NCI-H2171 (cell line): ENCODE results near the gene ODC1.

ENCODE experiments used
- DNase-seq: peaks from one replicate; lab custom pipeline; 2025; lab: John Stamatoyannopoulos, UW

ODC1 gene

DNA sequence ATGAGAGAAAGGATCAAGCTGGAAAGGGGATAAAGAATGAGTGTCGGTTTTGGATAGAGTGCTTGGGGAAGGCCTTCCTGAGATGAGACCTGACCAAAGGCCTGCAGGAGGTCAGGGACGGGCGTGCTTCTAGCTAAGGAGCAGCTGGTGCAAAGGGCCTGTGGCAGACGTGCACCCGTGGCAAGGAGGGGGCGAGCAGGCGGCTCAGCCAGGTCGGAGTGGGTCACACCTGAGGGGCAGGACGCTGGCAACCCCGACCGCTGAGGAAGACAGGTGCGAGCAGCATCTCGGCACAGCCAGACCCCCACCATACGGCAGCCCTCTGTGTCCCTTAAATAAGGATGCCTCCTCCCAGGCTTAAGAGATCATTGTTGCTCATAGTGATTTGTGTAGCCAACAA is 48.1 kb downstream of the ODC1 start:
- DNase-seq: no peak

DNA sequence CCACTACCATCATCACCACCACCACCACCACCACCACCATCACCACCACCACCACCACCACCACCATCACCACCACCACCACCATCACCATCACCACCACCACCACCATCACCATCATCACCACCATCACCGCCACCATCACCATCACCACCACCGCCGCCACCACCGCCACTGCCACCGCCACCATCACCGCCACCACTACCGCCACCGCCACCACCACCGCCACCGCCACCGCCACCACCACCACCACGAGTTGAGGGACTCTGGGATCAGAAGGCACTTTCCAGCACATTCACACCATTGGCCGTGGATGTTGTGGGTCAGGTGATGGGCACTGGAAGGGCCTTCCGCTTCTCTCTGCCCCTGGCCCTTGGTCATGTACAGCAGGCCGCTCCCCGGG is 48.8 kb downstream of the ODC1 start:
- DNase-seq: no peak

DNA sequence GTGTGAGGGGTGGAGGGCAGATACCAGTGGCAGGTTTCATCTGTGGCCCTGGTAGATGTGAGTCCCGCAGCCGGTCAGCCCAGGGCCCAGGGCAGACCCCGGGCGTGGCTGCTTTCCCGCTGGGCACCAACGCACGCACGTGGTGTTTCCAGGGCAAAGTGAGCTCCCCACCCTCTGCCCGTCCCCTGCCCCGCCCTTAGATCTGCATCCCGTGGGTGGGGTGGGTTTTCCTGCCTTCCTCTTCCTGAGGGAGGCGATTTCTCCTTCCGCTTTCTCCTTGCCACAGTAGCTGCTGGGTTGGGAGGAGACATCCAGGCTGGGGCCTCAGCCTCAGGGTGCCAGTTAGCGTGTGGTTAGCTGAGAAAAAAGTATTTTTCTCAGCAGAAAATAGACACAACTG is 49.6 kb downstream of the ODC1 start:
- no peak for DNase-seq

DNA sequence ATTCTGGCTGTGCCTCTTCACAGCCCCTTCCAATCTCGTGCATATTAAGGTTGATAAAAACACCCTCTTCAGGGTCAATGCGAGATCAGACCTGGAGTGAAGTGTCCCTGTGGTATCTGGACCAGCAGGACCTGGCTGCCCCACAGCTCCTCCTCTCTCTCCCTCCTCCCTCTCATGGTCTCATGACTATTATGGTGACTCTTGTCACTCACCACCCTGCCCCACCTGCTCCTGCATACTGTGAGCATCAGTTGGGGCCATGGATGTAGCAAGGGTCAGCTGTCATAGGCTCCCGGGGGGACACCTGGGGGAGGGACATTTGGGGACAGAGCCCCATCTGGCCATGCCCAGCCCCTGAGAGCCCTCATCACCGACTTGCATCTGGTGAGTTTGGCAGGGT is 50.2 kb downstream of the ODC1 start:
- DNase-seq: no peak

DNA sequence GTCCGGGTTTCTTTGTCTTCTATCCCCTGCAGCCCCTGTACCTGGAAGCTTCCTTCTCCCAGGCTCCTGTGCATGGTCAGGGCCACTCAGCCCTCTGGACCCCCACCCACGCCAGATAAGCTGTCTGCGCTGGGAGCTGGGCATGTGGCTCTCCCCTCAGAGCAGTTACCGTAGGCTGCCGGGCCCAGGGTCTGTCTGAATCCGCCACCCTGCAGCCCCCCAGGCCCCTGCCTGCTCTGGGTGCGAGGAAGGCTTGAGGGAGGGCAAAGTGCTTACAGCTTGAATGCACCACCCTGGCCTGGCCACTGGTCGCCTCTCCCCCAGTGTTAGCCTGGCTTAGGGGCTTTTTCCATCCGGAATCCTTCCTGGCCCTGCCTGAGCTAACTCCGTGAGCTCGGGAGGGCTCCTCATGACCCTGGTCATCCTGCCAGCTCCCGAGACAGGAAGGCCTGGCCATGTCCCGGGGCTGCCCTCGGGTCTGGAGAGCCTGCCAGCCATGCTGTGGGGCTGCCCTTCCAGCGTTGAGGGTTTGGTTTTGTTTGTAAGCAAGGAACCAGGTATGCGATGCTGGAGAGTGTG is 50.7 kb downstream of the ODC1 start:
- no peak for DNase-seq

DNA sequence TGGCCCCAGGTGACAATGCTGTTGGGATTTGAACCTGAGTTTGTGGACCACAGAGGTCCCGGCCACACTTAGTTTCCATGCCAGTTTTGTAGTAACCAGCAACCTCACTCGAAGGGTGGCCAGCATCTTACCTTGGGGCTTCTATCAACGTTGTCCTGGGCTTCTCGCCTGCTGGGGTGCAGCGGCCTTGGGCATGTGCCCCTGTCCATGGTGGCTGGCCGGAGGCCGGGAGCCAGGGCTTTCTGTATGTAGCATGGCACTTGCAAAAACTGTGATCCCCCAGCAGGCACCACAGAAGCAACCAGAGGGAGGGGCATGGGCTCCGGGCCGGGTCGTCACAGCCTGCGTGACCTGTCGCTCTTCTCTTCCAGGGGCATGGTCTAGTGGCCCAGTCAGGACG is 51.7 kb downstream of the ODC1 start:
- no peak for DNase-seq

DNA sequence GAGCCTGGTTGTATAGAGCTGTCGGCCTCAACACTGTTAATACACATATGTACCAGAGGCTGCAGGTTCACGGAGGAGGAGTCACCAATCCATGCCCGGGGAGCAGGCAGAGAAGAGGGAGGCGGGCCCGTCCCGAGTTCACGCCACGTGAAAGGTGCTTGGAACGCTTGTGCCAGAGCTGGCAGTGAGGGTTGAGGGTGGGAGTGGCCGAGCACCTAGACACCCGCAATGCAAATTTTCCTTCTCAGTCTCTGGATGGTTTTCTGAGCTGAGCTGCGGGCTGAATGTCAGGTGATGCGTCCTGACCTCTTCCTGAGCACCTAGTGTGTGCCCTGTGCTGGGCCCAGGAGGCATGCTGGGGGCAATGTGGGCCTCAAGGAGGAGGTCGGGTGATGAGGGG is 52.2 kb downstream of the ODC1 start:
- no peak for DNase-seq

DNA sequence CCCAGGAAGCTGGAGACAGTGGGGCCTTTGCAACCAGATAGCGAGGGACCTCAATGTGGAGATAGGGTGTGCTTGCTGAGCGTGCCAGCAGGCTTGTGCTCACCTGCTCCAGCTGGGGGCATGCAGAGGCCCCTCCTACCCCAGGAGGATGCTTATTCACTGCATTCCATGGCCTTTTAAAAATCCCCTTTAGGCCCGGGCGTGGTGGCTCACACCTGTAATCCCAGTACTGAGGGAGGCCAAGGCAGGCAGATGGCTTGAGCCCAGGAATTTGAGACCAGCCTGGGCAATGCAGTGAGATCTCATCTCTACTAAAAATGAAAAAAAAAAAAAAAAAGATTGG is 54.5 kb downstream of the ODC1 start:
- no peak for DNase-seq

DNA sequence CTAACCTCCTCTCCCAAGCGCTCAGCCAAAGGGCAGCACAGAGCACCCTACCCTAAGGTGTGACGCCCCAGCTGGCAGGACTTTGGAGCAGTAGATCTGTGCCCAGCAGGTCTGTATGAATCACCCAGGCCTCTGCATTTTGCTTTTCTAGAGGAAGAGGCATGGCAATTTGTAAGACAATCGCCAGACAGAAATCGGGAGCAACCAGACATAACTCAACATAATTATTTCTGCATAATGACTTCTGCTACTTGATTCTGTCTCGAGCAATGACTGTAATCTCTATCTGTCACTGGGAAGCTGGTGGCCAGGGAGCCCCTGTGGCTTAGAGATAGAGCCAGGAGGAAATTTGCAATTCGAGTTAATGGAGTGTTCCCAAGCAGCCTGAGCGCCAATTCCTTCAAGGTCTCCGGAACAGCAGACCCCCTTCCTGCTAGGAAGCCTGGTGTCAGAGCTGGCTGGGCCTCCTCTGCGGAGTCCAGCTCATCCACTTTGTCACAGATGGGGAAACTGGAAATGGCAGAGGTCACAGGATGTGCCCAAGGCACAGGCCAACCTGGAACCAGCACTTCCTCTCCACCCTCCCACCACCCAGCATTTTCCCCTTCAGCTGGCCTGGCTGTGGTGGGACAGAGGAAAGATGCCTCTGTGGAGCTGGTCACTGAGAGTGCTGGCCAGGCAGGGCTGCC is 55.0 kb downstream of the ODC1 start:
- no peak for DNase-seq

DNA sequence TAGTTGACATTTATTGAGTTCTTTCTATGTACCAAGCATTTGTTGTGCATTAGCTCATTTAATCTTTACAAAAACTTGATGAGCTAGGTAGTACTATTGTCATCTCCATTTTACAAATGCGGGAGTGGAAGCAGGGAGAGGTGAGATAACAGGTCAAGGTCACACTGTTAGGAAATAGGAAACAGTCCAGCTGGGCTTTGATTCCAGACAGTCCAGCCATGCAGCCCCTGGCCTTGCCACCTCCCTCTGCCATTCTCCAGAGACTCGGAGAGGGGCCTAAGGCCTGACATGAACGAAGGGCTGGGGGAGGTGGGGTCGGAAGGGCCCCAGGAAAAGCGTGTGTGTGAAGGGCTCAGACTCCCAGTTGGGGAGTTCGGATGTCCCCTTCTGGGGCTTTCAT is 55.6 kb downstream of the ODC1 start:
- no peak for DNase-seq

DNA sequence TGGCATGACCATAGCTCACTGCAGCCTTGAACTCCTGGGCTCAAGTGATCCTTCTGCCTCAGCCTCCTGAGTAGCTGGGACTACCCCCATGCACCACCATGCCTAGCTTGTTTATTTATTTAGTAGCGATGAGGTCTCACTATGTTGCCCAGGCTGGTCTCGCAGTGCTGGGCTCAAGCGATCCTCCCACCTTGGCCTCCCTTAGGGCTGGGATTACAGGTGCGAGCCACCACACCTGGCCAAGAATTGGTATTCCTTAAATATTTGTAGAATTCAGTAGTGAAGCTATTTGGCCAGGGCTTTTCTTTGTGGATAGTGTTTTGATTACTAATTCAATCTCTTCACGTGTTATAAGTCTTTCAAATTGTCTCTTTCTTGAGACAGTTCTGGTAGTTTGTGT is 56.0 kb downstream of the ODC1 start:
- DNase-seq: no peak

DNA sequence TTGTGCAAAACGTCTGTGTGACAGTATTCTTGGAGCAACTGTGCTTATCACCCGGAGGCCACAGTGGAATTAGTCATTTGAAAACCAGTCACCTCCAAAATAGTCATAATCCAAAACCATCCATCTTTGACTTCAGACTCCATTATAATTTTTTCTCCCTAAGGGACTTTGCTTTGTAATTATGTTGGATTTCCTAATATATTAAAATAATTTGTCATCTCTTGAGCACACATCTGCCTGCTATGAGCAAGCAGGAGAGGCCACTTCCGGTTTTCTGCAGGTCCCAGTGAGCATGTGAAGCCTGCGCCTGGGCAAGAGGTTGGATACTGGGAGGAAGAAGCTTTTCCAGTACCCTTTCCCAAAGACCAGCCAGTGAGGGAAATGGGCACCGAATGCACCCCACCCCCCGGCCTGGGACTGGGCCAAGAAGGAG is 57.7 kb downstream of the ODC1 start:
- DNase-seq: no peak
